Astrocyte (in vitro differentiated cells and primary cell): ENCODE results near the gene FAM168B. TPM values are rescaled to one million over a fixed set of nuclear protein-coding genes. Genes with fewer than 3 reads are reported as not detected.

ENCODE experiments used
- DNase-seq: peaks from one replicate; pipeline ENCODE4 v3.0.0-alpha.2; 2010; ENCODE audit warnings: low read depth
- FAIRE-seq: peaks from 2 replicates; lab custom pipeline; 2011; peaks lifted over from hg19 to GRCh38; lab: Jason Lieb, UNC
- H2AFZ ChIP-seq: 2 replicates; pipeline ENCODE4 v1.6.0; 2012; ENCODE audit warnings: low read depth, low read length, inconsistent platforms
- H3K27ac ChIP-seq: 2 replicates; pipeline ENCODE4 v1.5.1; 2011; ENCODE audit warnings: low read depth, low read length, inconsistent platforms
- H3K27me3 ChIP-seq: 2 replicates; pipeline ENCODE4 v1.6.0; 2011; ENCODE audit warnings: low read length, inconsistent platforms; ENCODE audit not compliant: insufficient read depth
- H3K36me3 ChIP-seq: 2 replicates; pipeline ENCODE4 v1.5.1; 2011; ENCODE audit warnings: low read length, inconsistent platforms; ENCODE audit not compliant: insufficient read depth
- H3K4me1 ChIP-seq: 2 replicates; pipeline ENCODE4 v1.5.1; 2011; ENCODE audit warnings: low read length, inconsistent platforms; ENCODE audit not compliant: insufficient read depth
- H3K4me2 ChIP-seq: 2 replicates; pipeline ENCODE4 v1.6.0; 2012; ENCODE audit warnings: low read length, inconsistent platforms
- H3K4me3 ChIP-seq: 2 replicates; pipeline ENCODE4 v1.5.1; 2011; ENCODE audit warnings: low read depth, mild to moderate bottlenecking, low read length, inconsistent platforms; ENCODE audit not compliant: insufficient read depth
- H3K79me2 ChIP-seq: 2 replicates; pipeline ENCODE4 v1.6.0; 2012; ENCODE audit warnings: mild to moderate bottlenecking, low read length, inconsistent platforms; ENCODE audit not compliant: insufficient read depth
- H3K9ac ChIP-seq: 2 replicates; pipeline ENCODE4 v1.6.0; 2012; ENCODE audit warnings: mild to moderate bottlenecking, low read length, inconsistent platforms
- H3K9me3 ChIP-seq: 2 replicates; pipeline ENCODE4 v1.5.1; 2012; ENCODE audit warnings: low read depth, mild to moderate bottlenecking, low read length, inconsistent platforms; ENCODE audit not compliant: insufficient read depth
- H4K20me1 ChIP-seq: 2 replicates; pipeline ENCODE4 v1.6.0; 2012; ENCODE audit warnings: low read length, inconsistent platforms; ENCODE audit not compliant: insufficient read depth
- H3K27ac Mint-ChIP-seq: one replicate; pipeline ENCODE4 v1.8.0; 2021; ENCODE audit warnings: mild to moderate bottlenecking, mixed read lengths; ENCODE audit not compliant: unreplicated experiment
- H3K27me3 Mint-ChIP-seq: one replicate; pipeline ENCODE4 v1.8.0; 2021; ENCODE audit warnings: low read depth, mixed read lengths; ENCODE audit not compliant: unreplicated experiment
- H3K36me3 Mint-ChIP-seq: one replicate; pipeline ENCODE4 v1.8.0; 2021; ENCODE audit warnings: low read depth, mixed read lengths; ENCODE audit not compliant: unreplicated experiment
- H3K4me1 Mint-ChIP-seq: one replicate; pipeline ENCODE4 v1.8.0; 2021; ENCODE audit warnings: low read depth, mixed read lengths; ENCODE audit not compliant: unreplicated experiment
- H3K4me3 Mint-ChIP-seq: one replicate; pipeline ENCODE4 v1.8.0; 2021; ENCODE audit warnings: mild to moderate bottlenecking, moderate library complexity, mixed read lengths; ENCODE audit not compliant: unreplicated experiment
- H3K9me3 Mint-ChIP-seq: one replicate; pipeline ENCODE4 v1.8.0; 2021; ENCODE audit warnings: mild to moderate bottlenecking, mixed read lengths; ENCODE audit not compliant: unreplicated experiment
- CTCF ChIP-seq: IDR thresholded peaks from 2 replicates; pipeline ENCODE4 v1.5.1; 2011; ENCODE audit warnings: low read depth, mild to moderate bottlenecking, inconsistent platforms, low read length, moderate library complexity; ENCODE audit not compliant: insufficient read depth
- EZH2 ChIP-seq: IDR thresholded peaks from 2 replicates; pipeline ENCODE4 v1.6.1; 2012; ENCODE audit warnings: mild to moderate bottlenecking, low read length, inconsistent platforms; ENCODE audit not compliant: insufficient read depth
- total RNA-seq: library from RNA; stranded (reverse); gene quantifications from 2 replicates; pipeline ENCODE4 v1.2.1, GENCODE V29; 2021

The FAM168B gene
- total RNA-seq, 1 donor from 2014 or later, result 117 TPM

GRCh38 chr2:131027566-131028528 lies 65.4 kb downstream of the FAM168B start:
- Histone ChIP-seq H3K9me3 (peaks cover 11% of the 10 kb centered on the region), H3K36me3 (no peaks in the 10 kb centered on the region), H4K20me1 (no peaks in the 10 kb centered on the region), H3K9ac (no peak overlapping the region), H3K79me2 (no peaks in the 10 kb centered on the region), H3K27ac (no peak overlapping the region), H3K4me1 (no peaks in the 10 kb centered on the region), H2AFZ (no peak overlapping the region), H3K27me3 (peaks cover 7% of the 10 kb centered on the region), H3K4me3 (no peak overlapping the region), H3K4me2 (no peak overlapping the region)
- H3K27ac Mint-ChIP-seq, result no peak overlapping the region
- no peak overlapping the region for H3K4me3 Mint-ChIP-seq
- no peak for DNase-seq
- no peaks in the 10 kb centered on the region for H3K36me3 Mint-ChIP-seq
- peaks cover 32% of the 10 kb centered on the region for H3K27me3 Mint-ChIP-seq
- peaks cover 11% of the 10 kb centered on the region for H3K9me3 Mint-ChIP-seq
- no peak for FAIRE-seq
- no peaks in the 10 kb centered on the region for H3K4me1 Mint-ChIP-seq
- TF ChIP-seq CTCF (no peak), EZH2 (no peak)

GRCh38 chr2:131026919-131027318 lies 66.3 kb downstream of the FAM168B start:
- no peaks in the 10 kb centered on the region for H3K36me3 Mint-ChIP-seq

More at GRCh38 chr2:131026919-131027318, 66.3 kb downstream of the FAM168B start:
- Mint-ChIP-seq H3K27me3 (peaks cover 27% of the 10 kb centered on the region), H3K4me1 (no peaks in the 10 kb centered on the region), H3K4me3 (no peak overlapping the region), H3K9me3 (peaks cover 12% of the 10 kb centered on the region), H3K27ac (no peak overlapping the region)
- peaks cover 11% of the 10 kb centered on the region for H3K9me3 ChIP-seq
- no peak overlapping the region for H3K27ac ChIP-seq
- no peak overlapping the region for H3K4me3 ChIP-seq
- no peaks in the 10 kb centered on the region for H3K4me1 ChIP-seq
- no peaks in the 10 kb centered on the region for H4K20me1 ChIP-seq
- TF ChIP-seq CTCF (no peak), EZH2 (no peak)
- H3K36me3 ChIP-seq, result no peaks in the 10 kb centered on the region
- FAIRE-seq (no peak), DNase-seq (no peak)
- no peaks in the 10 kb centered on the region for H3K79me2 ChIP-seq
- H3K27me3 ChIP-seq, result peaks cover 7% of the 10 kb centered on the region
- H2AFZ ChIP-seq, result no peak overlapping the region
- no peak overlapping the region for H3K9ac ChIP-seq
- H3K4me2 ChIP-seq, result no peak overlapping the region
